Measurements from ENCODE around the gene ATPAF1. TPM values are rescaled to one million over a fixed set of nuclear protein-coding genes. Genes with fewer than 3 reads are reported as not detected.

The ATPAF1 gene
- 41.2 and 52.0 TPM in 2 replicates for total RNA-seq

GRCh38 chr1:46667782-46668760 lies at the start of gene ATPAF1:
Gene ATPAF1, minus strand, starts transcription at chr1:46668364. Its CDS starts 42 bp downstream, at chr1:46668322.

GRCh38 chr1:46671554-46671953 lies 3.4 kb upstream of the ATPAF1 start, which contains the start of gene TEX38:
Gene TEX38, plus strand, starts transcription at chr1:46671854. Its CDS starts 81 bp downstream, at chr1:46671935.

GRCh38 chr1:46616277-46617107 lies 51.7 kb downstream of the ATPAF1 start, which contains the start of gene MOB3C:
Gene MOB3C, minus strand, starts transcription at chr1:46616811. Its CDS starts 3,490 bp downstream, at chr1:46613321.

GRCh38 chr1:46603858-46604549 lies 64.2 kb downstream of the ATPAF1 start, which contains the start of gene MKNK1:
Gene MKNK1, minus strand, starts transcription at chr1:46604268. Its CDS starts 20,941 bp downstream, at chr1:46583327.

Other genes starting within 250 kb of the ATPAF1 start
- not detected in 2 replicates for gene DMBX1, start 178.5 kb downstream of the ATPAF1 start, total RNA-seq
- gene KNCN, start 116.7 kb downstream of the ATPAF1 start, total RNA-seq, result not detected in 2 replicates
- gene MKNK1, start 64.1 kb downstream of the ATPAF1 start, total RNA-seq, result 14.0 and 15.8 TPM in 2 replicates
- gene MOB3C, start 51.6 kb downstream of the ATPAF1 start, total RNA-seq, result 4.8 and 5.3 TPM in 2 replicates
- gene TEX38, start 3.5 kb upstream of the ATPAF1 start, total RNA-seq, result not detected in 2 replicates
- gene EFCAB14, start 50.8 kb upstream of the ATPAF1 start, total RNA-seq, result 41.5 and 59.4 TPM in 2 replicates
- not detected in 2 replicates for gene CYP4B1, start 130.7 kb upstream of the ATPAF1 start, total RNA-seq